Stimulated activated CD4-positive, alpha-beta T cell treated with anti-CD3 and anti-CD28 coated beads, Interleukin-2, amount 100 ng/mL, for 24 hours (primary cell): Measurements from ENCODE around the gene TMTC4.

Source experiments
- DNase-seq, 2 donors: peaks; one replicate each; pipeline ENCODE4 v3.0.0-alpha.2; 2020

TMTC4 gene

GRCh38 chr13:100665403-100665802 is 9.2 kb downstream of the TMTC4 start:
- no peak for DNase-seq

- no peak for DNase-seq
Measured at GRCh38 chr13:100664171-100664900, 10.3 kb downstream of the TMTC4 start.

GRCh38 chr13:100662468-100663211 is 12.0 kb downstream of the TMTC4 start:
- DNase-seq: no peak

GRCh38 chr13:100660761-100661160 is 13.8 kb downstream of the TMTC4 start:
- no peak for DNase-seq

GRCh38 chr13:100659578-100659977 is 15.0 kb downstream of the TMTC4 start:
- DNase-seq: no peak

- DNase-seq: no peak
Measured at GRCh38 chr13:100658363-100658762, 16.2 kb downstream of the TMTC4 start.

GRCh38 chr13:100657881-100658315 is 16.7 kb downstream of the TMTC4 start:
- DNase-seq: no peak

- DNase-seq: no peak
Measured at GRCh38 chr13:100652510-100652909, 22.1 kb downstream of the TMTC4 start.

- no peak for DNase-seq
Measured at GRCh38 chr13:100650326-100650725, 24.3 kb downstream of the TMTC4 start.

- DNase-seq: no peak
Measured at GRCh38 chr13:100648354-100648753, 26.2 kb downstream of the TMTC4 start.

GRCh38 chr13:100646871-100647270 is 27.7 kb downstream of the TMTC4 start:
- DNase-seq: no peak

GRCh38 chr13:100646030-100646673 is 28.4 kb downstream of the TMTC4 start:
- DNase-seq: no peak

- no peak for DNase-seq
Measured at GRCh38 chr13:100645382-100645781, 29.2 kb downstream of the TMTC4 start.

- DNase-seq: no peak
Measured at GRCh38 chr13:100644371-100644770, 30.2 kb downstream of the TMTC4 start.

GRCh38 chr13:100637796-100638195 is 36.8 kb downstream of the TMTC4 start:
- no peak for DNase-seq

GRCh38 chr13:100637380-100637779 is 37.2 kb downstream of the TMTC4 start:
- no peak for DNase-seq

GRCh38 chr13:100636441-100636840 is 38.2 kb downstream of the TMTC4 start:
- DNase-seq: no peak

- DNase-seq: no peak
Measured at GRCh38 chr13:100636004-100636403, 38.6 kb downstream of the TMTC4 start.

GRCh38 chr13:100634696-100635095 is 39.9 kb downstream of the TMTC4 start:
- DNase-seq: no peak

- DNase-seq: no peak
Measured at GRCh38 chr13:100633461-100633860, 41.1 kb downstream of the TMTC4 start.

GRCh38 chr13:100630555-100630954 is 44.0 kb downstream of the TMTC4 start:
- DNase-seq: no peak

GRCh38 chr13:100627120-100627519 is 47.5 kb downstream of the TMTC4 start:
- no peak for DNase-seq

GRCh38 chr13:100625447-100625846 is 49.1 kb downstream of the TMTC4 start:
- DNase-seq: no peak

- DNase-seq: no peak
Measured at GRCh38 chr13:100620792-100621191, 53.8 kb downstream of the TMTC4 start.
